H9 (cell line): ENCODE measurements around the gene TMEM86A. TPM values are rescaled to one million over a fixed set of nuclear protein-coding genes. Genes with fewer than 3 reads are reported as not detected.

Experiments used
- DNase-seq: peaks from one replicate; pipeline ENCODE4 v3.0.0-alpha.2; 2017
- H2AFZ ChIP-seq: one replicate; pipeline ENCODE4 v1.6.1; 2013; ENCODE audit warnings: mild to moderate bottlenecking, low read length, control low read depth, moderate library complexity
- H2AK5ac ChIP-seq: 2 replicates; pipeline ENCODE4 v1.6.1; 2013; ENCODE audit warnings: low read length, control low read depth, mixed read lengths; ENCODE audit not compliant: insufficient read length
- H2BK120ac ChIP-seq: one replicate; pipeline ENCODE4 v1.6.1; 2013; ENCODE audit warnings: low read depth, mild to moderate bottlenecking, low read length, control low read depth, inconsistent platforms; ENCODE audit not compliant: poor library complexity, severe bottlenecking
- H2BK12ac ChIP-seq: 2 replicates; pipeline ENCODE4 v1.6.1; 2013; ENCODE audit warnings: low read length, control low read depth, mixed read lengths, low read depth; ENCODE audit not compliant: insufficient read length
- H2BK15ac ChIP-seq: 2 replicates; pipeline ENCODE4 v1.6.1; 2013; ENCODE audit warnings: low read depth, low read length, control low read depth
- H2BK20ac ChIP-seq: one replicate; pipeline ENCODE4 v1.6.1; 2013; ENCODE audit warnings: low read depth, mild to moderate bottlenecking, low read length, control low read depth, inconsistent platforms; ENCODE audit not compliant: poor library complexity, severe bottlenecking
- H2BK5ac ChIP-seq: 2 replicates; pipeline ENCODE4 v1.6.1; 2013; ENCODE audit warnings: low read length, control low read depth, mixed read lengths; ENCODE audit not compliant: insufficient read length
- H3K14ac ChIP-seq: 2 replicates; pipeline ENCODE4 v1.6.1; 2013; ENCODE audit warnings: low read length, control low read depth; ENCODE audit not compliant: insufficient read depth
- H3K18ac ChIP-seq: 2 replicates; pipeline ENCODE4 v1.6.1; 2013; ENCODE audit warnings: low read depth, mild to moderate bottlenecking, mixed read lengths, low read length, control low read depth; ENCODE audit not compliant: insufficient read length
- H3K23ac ChIP-seq: 2 replicates; pipeline ENCODE4 v1.6.1; 2013; ENCODE audit warnings: low read length, control low read depth, mixed read lengths, low read depth; ENCODE audit not compliant: insufficient read length
- H3K23me2 ChIP-seq: 2 replicates; pipeline ENCODE4 v1.6.1; 2013; ENCODE audit warnings: low read depth, mild to moderate bottlenecking, mixed read lengths, low read length, control low read depth; ENCODE audit not compliant: insufficient read length, poor library complexity, severe bottlenecking
- H3K27ac ChIP-seq: 2 replicates; pipeline ENCODE4 v1.5.1; 2013; ENCODE audit warnings: low read length, control low read depth, mixed read lengths, low read depth; ENCODE audit not compliant: insufficient read length
- H3K27me3 ChIP-seq: 2 replicates; pipeline ENCODE4 v1.6.1; 2013; ENCODE audit warnings: low read length, control low read depth, inconsistent platforms; ENCODE audit not compliant: insufficient read depth
- H3K4ac ChIP-seq: 2 replicates; pipeline ENCODE4 v1.6.1; 2013; ENCODE audit warnings: low read depth, mild to moderate bottlenecking, control low read depth, inconsistent platforms, low read length, moderate library complexity
- H3K4me1 ChIP-seq: 2 replicates; pipeline ENCODE4 v1.6.1; 2013; ENCODE audit warnings: low read length, control low read depth, inconsistent platforms; ENCODE audit not compliant: insufficient read depth
- H3K4me2 ChIP-seq: 2 replicates; pipeline ENCODE4 v1.6.1; 2013; ENCODE audit warnings: low read length, control low read depth, mixed read lengths; ENCODE audit not compliant: insufficient read length, insufficient read depth
- H3K56ac ChIP-seq: 2 replicates; pipeline ENCODE4 v1.6.1; 2013; ENCODE audit warnings: low read depth, mild to moderate bottlenecking, mixed read lengths, low read length, control low read depth; ENCODE audit not compliant: insufficient read length
- H3K79me1 ChIP-seq: 2 replicates; pipeline ENCODE4 v1.6.1; 2013; ENCODE audit warnings: low read depth, mild to moderate bottlenecking, moderate library complexity, low read length, control low read depth, inconsistent platforms; ENCODE audit not compliant: insufficient read depth, poor library complexity, severe bottlenecking
- H3K79me2 ChIP-seq: 2 replicates; pipeline ENCODE4 v1.6.1; 2013; ENCODE audit warnings: low read length, control low read depth, inconsistent platforms; ENCODE audit not compliant: insufficient read depth
- H3K9ac ChIP-seq: 2 replicates; pipeline ENCODE4 v1.6.1; 2013; ENCODE audit warnings: low read length, control low read depth, mixed read lengths; ENCODE audit not compliant: insufficient read length; ENCODE audit errors: extremely low read depth
- H3K9me3 ChIP-seq: one replicate; pipeline ENCODE4 v1.6.1; 2013; ENCODE audit warnings: low read depth, low read length, inconsistent platforms; ENCODE audit not compliant: control insufficient read depth
- H3T11ph ChIP-seq: one replicate; pipeline ENCODE4 v1.6.1; 2013; ENCODE audit warnings: mild to moderate bottlenecking, low read length, control low read depth, inconsistent platforms
- H4K20me1 ChIP-seq: one replicate; pipeline ENCODE4 v1.6.1; 2013; ENCODE audit not compliant: control insufficient read depth, insufficient read length, insufficient read depth
- H4K5ac ChIP-seq: 2 replicates; pipeline ENCODE4 v1.6.1; 2013; ENCODE audit warnings: low read depth, mild to moderate bottlenecking, mixed read lengths, low read length, control low read depth; ENCODE audit not compliant: insufficient read length
- H4K8ac ChIP-seq: replicated peaks from 2 replicates; pipeline ENCODE4 v1.6.1; 2013; ENCODE audit warnings: low read length, control low read depth, mixed read lengths, low read depth; ENCODE audit not compliant: insufficient read length
- H4K91ac ChIP-seq: 2 replicates; pipeline ENCODE4 v1.6.1; 2013; ENCODE audit warnings: low read depth, mild to moderate bottlenecking, moderate library complexity, mixed read lengths, low read length, control low read depth; ENCODE audit not compliant: insufficient read length
- H3K27ac Mint-ChIP-seq, 3 experiments: 2 replicates in 2 of 3; 3 replicates in 1 of 3; pipeline ENCODE4 v1.8.0; 2020 to 2021; ENCODE audit warnings: mixed read lengths in 3 of 3, mild to moderate bottlenecking in 1 of 3, moderate library complexity in 1 of 3
- H3K27me3 Mint-ChIP-seq: 2 replicates; pipeline ENCODE4 v1.8.0; 2021; ENCODE audit warnings: low read depth, mild to moderate bottlenecking, moderate library complexity, mixed read lengths
- H3K36me3 Mint-ChIP-seq, 3 experiments: 2 replicates in 2 of 3; 3 replicates in 1 of 3; pipeline ENCODE4 v1.8.0; 2020 to 2021; ENCODE audit warnings: low read depth in 3 of 3, mixed read lengths in 3 of 3; ENCODE audit not compliant: insufficient read depth in 1 of 3
- H3K4me1 Mint-ChIP-seq, 2 experiments: 2 replicates each; pipeline ENCODE4 v1.8.0; 2020; ENCODE audit warnings: mixed read lengths in 2 of 2
- H3K4me3 Mint-ChIP-seq, 2 experiments: 2 replicates in 1 of 2; 3 replicates in 1 of 2; pipeline ENCODE4 v1.8.0; 2020 to 2021; ENCODE audit warnings: mild to moderate bottlenecking in 2 of 2, mixed read lengths in 2 of 2, moderate library complexity in 1 of 2
- H3K9me3 Mint-ChIP-seq, 2 experiments: 2 replicates in 1 of 2; 3 replicates in 1 of 2; pipeline ENCODE4 v1.8.0; 2020; ENCODE audit warnings: mild to moderate bottlenecking in 2 of 2, mixed read lengths in 2 of 2, moderate library complexity in 1 of 2
- CTCF ChIP-seq: fragments of 200-600 bp; sonication (generic); conservative IDR thresholded peaks from 3 replicates; pipeline ENCODE4 v1.8.0; 2021; ENCODE audit warnings: antibody characterized with exemption, mild to moderate bottlenecking
- WGBS: extraction: QIAGEN DNeasy Blood & Tissue Kit; methylation state at CpG from one replicate; pipeline ENCODE4 v1.1.7; 2013; ENCODE audit warnings: missing lambda C conversion rate, low lambda C conversion rate, mixed read lengths; ENCODE audit not compliant: insufficient read length; ENCODE audit errors: extremely low coverage; 5-methylcytosine and 5-hydroxymethylcytosine counted together
- total RNA-seq: library from RNA; stranded (reverse); gene quantifications from 2 replicates; pipeline ENCODE4 v1.2.1, GENCODE V29; 2021

TMEM86A gene
- total RNA-seq, 1 experiment from 2014 or later = 2.3 TPM

- no peak for DNase-seq
- H4K8ac ChIP-seq = no peak overlapping the region
- H2BK20ac ChIP-seq = no peak overlapping the region
- no peak overlapping the region for H2AK5ac ChIP-seq
- H3K4me2 ChIP-seq = no peak overlapping the region
- H2AFZ ChIP-seq = no peak overlapping the region
- no peak overlapping the region for H2BK12ac ChIP-seq
- TF ChIP-seq CTCF = no peak
- H3K23me2 ChIP-seq = no peaks in the 10 kb centered on the region
- no peak overlapping the region for H3K18ac ChIP-seq
- H3K79me1 ChIP-seq = no peaks in the 10 kb centered on the region
- no peak overlapping the region for H4K5ac ChIP-seq
- no peak overlapping the region for H2BK15ac ChIP-seq
- no peak overlapping the region for H3K4ac ChIP-seq
- H3K14ac ChIP-seq = no peak overlapping the region
- H4K91ac ChIP-seq = no peak overlapping the region
- H3K27me3 ChIP-seq = no peaks in the 10 kb centered on the region
- no peaks in the 10 kb centered on the region for H4K20me1 ChIP-seq
- no peak overlapping the region for H3K27ac ChIP-seq
- H3K4me1 Mint-ChIP-seq = peaks cover 8 to 9% of the 10 kb centered on the region in 2 experiments
- H3K4me1 ChIP-seq = no peaks in the 10 kb centered on the region
- no peak overlapping the region for H3K56ac ChIP-seq
- no CpG with 5 or more reads among the region's 3 CpGs for WGBS
- no peak overlapping the region for H3T11ph ChIP-seq
- no peaks in the 10 kb centered on the region for H3K79me2 ChIP-seq
- no peaks in the 10 kb centered on the region; a peak in 1 of 7 replicates for H3K36me3 Mint-ChIP-seq
- H2BK5ac ChIP-seq = no peak overlapping the region
- H2BK120ac ChIP-seq = no peak overlapping the region
- H3K4me3 Mint-ChIP-seq = no peak overlapping the region
- no peak overlapping the region for H3K27ac Mint-ChIP-seq
- no peaks in the 10 kb centered on the region for H3K9me3 ChIP-seq
- no peak overlapping the region for H3K9ac ChIP-seq
- H3K9me3 Mint-ChIP-seq = no peaks in the 10 kb centered on the region; a peak in 1 of 5 replicates
- no peak overlapping the region for H3K23ac ChIP-seq
- H3K27me3 Mint-ChIP-seq = peaks cover 4% of the 10 kb centered on the region
Observed at GRCh38 chr11:18741783-18742182, 43.2 kb downstream of the TMEM86A start.
